ENCODE data around the gene NT5C1A.
A peak's percentile ranks its signal among the peaks of the same experiment; 100 is the strongest.

NT5C1A gene

GRCh38 chr1:39640861-39641260, 31.0 kb downstream of the NT5C1A start:
- H3K9ac ChIP-seq (ENCODE audit: low read length) = no peak overlapping the region
- H3K27ac ChIP-seq (ENCODE audit: low read depth, low read length) = no peak overlapping the region

DNA sequence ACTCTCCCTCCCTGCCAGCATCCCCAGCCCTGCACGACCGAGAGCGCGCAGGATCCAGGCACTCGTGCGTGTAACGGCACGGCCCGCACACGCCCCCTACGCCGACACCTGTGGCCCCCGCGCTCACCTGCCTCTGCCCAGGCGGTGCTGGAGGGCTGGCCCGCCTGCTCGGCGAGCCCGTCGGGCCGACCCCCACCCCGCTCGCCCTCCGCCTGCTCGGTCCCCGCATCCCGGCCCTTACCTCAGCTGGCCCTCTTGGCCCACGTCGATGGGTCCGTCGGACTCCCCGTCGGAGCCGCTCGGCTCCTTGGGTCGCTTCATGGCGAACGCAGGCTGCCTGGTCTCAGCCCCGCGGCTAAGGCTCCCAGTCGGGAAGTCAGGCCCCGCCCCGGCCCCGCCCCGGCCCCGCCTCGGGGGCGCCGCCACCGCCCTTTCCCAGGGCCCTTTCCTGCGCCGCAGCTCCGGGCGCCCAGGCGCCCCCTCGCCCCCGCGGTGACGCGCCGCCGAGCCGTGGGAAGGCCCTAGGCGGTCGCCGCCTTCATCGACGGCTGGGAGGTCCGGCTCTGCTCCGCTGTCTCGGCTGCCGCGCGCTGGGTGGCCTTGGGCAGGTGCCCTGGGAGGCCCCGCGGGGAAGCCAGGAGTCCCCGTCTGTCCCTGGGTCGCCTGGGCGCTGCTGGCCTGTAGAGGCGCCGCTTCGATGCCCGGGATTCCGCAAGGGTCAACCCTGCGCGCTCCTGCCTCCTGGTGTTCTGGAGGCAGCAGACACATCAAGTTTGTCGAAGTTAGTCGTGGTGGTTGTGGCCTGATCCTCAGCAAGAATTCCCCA, 32.4 kb downstream of the NT5C1A start, which contains the start of gene HEYL:
HEYL (minus strand) TSS at position 339 of the 826 bp plus-strand sequence; CDS start at position 321, 18 bp downstream.
- Histone ChIP-seq H3K4me3 (ENCODE audit: low read length) (peak within 1 kb of the TSS; percentile 69), H3K27me3 (ENCODE audit: control insufficient read depth, insufficient read depth, low read length) (peaks cover 11% of the 10 kb centered on the region), H3K27ac (ENCODE audit: low read depth, low read length) (peak within 1 kb of the TSS; percentile 43), H3K9ac (ENCODE audit: low read length) (no peak within 1 kb of the TSS), H3K36me3 (ENCODE audit: control insufficient read depth, insufficient read depth, low read length) (no peaks in the 10 kb centered on the region), H3K4me1 (ENCODE audit: control insufficient read depth, insufficient read depth, low read length) (no peaks in the 10 kb centered on the region)

More at GRCh38 chr1:39640861-39641260, 31.0 kb downstream of the NT5C1A start:
- Histone ChIP-seq H3K4me1 (ENCODE audit: control insufficient read depth, insufficient read depth, low read length) (no peaks in the 10 kb centered on the region), H3K4me3 (ENCODE audit: low read length) (no peak overlapping the region), H3K27me3 (ENCODE audit: control insufficient read depth, insufficient read depth, low read length) (peaks cover 11% of the 10 kb centered on the region), H3K36me3 (ENCODE audit: control insufficient read depth, insufficient read depth, low read length) (no peaks in the 10 kb centered on the region)

- no peaks in the 10 kb centered on the region for H3K36me3 ChIP-seq (ENCODE audit: control insufficient read depth, insufficient read depth, low read length)
- H3K27ac ChIP-seq (ENCODE audit: low read depth, low read length) = peak overlapping the region; percentile 43
- no peaks in the 10 kb centered on the region for H3K4me1 ChIP-seq (ENCODE audit: control insufficient read depth, insufficient read depth, low read length)
- H3K9ac ChIP-seq (ENCODE audit: low read length) = no peak overlapping the region
- H3K4me3 ChIP-seq (ENCODE audit: low read length) = peak overlapping the region; percentile 69
- H3K27me3 ChIP-seq (ENCODE audit: control insufficient read depth, insufficient read depth, low read length) = peaks cover 11% of the 10 kb centered on the region
Measured at GRCh38 chr1:39638965-39639304, 33.0 kb downstream of the NT5C1A start.

DNA sequence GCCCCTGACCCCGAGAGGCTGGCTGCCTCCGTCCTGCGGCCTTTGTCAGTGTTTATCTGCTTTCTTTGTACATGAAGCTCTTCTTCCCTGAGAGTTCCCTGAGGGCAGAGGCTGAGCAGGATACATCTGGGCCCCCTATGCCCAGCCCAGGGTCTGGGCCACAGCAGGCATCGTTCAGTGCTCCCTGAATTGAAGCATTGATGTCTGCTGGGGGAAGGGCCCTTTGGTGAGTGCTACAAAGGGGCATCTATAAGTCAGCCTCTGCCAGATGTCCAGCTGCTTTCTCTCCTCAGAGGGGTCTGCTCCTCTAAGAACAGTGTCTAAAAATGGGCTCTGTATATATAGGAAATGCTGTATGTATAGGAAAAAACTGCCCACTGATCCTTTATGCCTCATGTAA, 34.5 kb downstream of the NT5C1A start:
- no peak overlapping the region for H3K27ac ChIP-seq (ENCODE audit: low read depth, low read length)
- H3K27me3 ChIP-seq (ENCODE audit: control insufficient read depth, insufficient read depth, low read length) = peaks cover 13% of the 10 kb centered on the region
- no peaks in the 10 kb centered on the region for H3K4me1 ChIP-seq (ENCODE audit: control insufficient read depth, insufficient read depth, low read length)
- H3K36me3 ChIP-seq (ENCODE audit: control insufficient read depth, insufficient read depth, low read length) = no peaks in the 10 kb centered on the region
- no peak overlapping the region for H3K9ac ChIP-seq (ENCODE audit: low read length)
- H3K4me3 ChIP-seq (ENCODE audit: low read length) = no peak overlapping the region

GRCh38 chr1:39635871-39636210, 36.1 kb downstream of the NT5C1A start:
- Histone ChIP-seq H3K9ac (ENCODE audit: low read length) (no peak overlapping the region), H3K36me3 (ENCODE audit: control insufficient read depth, insufficient read depth, low read length) (no peaks in the 10 kb centered on the region), H3K27ac (ENCODE audit: low read depth, low read length) (no peak overlapping the region), H3K27me3 (ENCODE audit: control insufficient read depth, insufficient read depth, low read length) (peaks cover 13% of the 10 kb centered on the region), H3K4me3 (ENCODE audit: low read length) (no peak overlapping the region), H3K4me1 (ENCODE audit: control insufficient read depth, insufficient read depth, low read length) (no peaks in the 10 kb centered on the region)

DNA sequence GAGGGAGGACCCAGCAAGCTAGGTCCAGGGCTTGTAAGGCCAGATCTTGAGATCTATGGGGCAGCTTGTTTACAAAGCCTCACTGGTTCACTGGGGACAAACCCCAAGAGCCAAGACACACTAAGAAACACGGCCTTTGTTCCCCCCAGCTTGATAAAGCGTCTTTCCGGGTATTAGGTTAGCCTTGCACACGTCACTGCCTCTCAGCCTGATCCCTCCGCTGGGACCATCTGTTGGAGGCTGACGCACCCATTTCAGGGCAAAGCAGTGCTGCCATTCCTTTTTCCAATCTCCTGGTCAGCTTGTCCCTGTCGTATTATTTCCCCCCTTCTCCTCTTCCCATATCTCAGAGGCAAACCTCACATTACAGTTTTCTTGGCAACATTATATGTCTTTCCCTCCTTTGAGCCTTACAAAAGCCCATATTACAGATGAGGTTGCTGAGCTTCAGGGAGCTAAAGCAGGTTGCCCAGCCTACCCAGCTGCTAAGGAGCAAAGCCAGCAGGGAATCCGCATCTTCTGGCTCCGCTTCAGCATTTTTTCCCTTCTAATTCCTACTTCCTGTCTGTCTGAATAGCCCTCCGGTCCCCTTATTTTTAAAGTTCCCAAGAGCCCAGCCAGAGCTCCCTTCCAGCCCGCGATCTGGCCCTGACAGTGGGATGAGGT, 36.6 kb downstream of the NT5C1A start:
- no peak overlapping the region for H3K9ac ChIP-seq (ENCODE audit: low read length)
- no peaks in the 10 kb centered on the region for H3K36me3 ChIP-seq (ENCODE audit: control insufficient read depth, insufficient read depth, low read length)
- no peaks in the 10 kb centered on the region for H3K4me1 ChIP-seq (ENCODE audit: control insufficient read depth, insufficient read depth, low read length)
- no peak overlapping the region for H3K27ac ChIP-seq (ENCODE audit: low read depth, low read length)
- peaks cover 13% of the 10 kb centered on the region for H3K27me3 ChIP-seq (ENCODE audit: control insufficient read depth, insufficient read depth, low read length)
- no peak overlapping the region for H3K4me3 ChIP-seq (ENCODE audit: low read length)

GRCh38 chr1:39633422-39633821, 38.5 kb downstream of the NT5C1A start:
- no peak overlapping the region for H3K27ac ChIP-seq (ENCODE audit: low read depth, low read length)
- H3K36me3 ChIP-seq (ENCODE audit: control insufficient read depth, insufficient read depth, low read length) = no peaks in the 10 kb centered on the region
- H3K4me3 ChIP-seq (ENCODE audit: low read length) = peak overlapping the region; percentile 30
- peaks cover 6% of the 10 kb centered on the region for H3K27me3 ChIP-seq (ENCODE audit: control insufficient read depth, insufficient read depth, low read length)
- H3K4me1 ChIP-seq (ENCODE audit: control insufficient read depth, insufficient read depth, low read length) = no peaks in the 10 kb centered on the region
- H3K9ac ChIP-seq (ENCODE audit: low read length) = no peak overlapping the region

DNA sequence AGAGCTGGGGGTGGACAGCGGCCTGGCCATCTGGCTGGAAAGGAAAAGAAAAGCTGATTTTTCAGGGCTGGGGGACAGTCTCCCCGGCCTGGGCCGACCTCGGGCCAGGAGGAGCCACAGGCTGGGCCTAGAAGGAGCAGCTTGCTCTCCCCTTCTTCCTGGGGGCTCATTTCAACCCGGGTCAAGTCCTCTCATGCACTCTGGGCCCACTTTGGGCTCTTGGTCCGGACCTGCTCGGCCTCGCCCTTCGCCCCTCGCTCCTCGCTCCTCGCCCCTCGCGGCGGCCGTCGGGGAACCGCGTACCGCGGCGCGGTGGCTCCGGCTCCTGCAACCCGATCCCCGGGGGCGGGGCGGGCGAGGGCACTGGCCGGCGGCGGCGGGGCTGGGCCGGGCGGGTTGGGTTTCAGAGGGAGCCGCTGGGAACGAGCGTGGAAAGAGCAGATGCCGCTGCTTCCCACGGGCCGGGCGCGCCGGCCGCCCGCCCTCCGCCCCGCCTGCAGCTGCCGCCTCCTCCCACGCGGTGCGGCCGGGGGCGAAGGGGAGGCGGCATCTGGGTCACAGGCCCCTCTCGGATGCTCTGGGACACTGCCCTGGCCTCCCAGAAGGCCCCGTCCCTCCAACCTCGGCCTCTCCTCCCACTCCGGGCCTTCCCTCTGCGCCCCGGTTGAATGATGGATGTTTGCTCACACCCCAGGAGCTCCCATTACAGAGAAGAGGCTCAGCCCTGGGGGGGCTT, 39.1 kb downstream of the NT5C1A start:
- Histone ChIP-seq H3K27me3 (ENCODE audit: control insufficient read depth, insufficient read depth, low read length) (peaks cover 6% of the 10 kb centered on the region), H3K9ac (ENCODE audit: low read length) (no peak overlapping the region), H3K4me3 (ENCODE audit: low read length) (no peak overlapping the region), H3K36me3 (ENCODE audit: control insufficient read depth, insufficient read depth, low read length) (no peaks in the 10 kb centered on the region), H3K4me1 (ENCODE audit: control insufficient read depth, insufficient read depth, low read length) (no peaks in the 10 kb centered on the region), H3K27ac (ENCODE audit: low read depth, low read length) (no peak overlapping the region)

DNA sequence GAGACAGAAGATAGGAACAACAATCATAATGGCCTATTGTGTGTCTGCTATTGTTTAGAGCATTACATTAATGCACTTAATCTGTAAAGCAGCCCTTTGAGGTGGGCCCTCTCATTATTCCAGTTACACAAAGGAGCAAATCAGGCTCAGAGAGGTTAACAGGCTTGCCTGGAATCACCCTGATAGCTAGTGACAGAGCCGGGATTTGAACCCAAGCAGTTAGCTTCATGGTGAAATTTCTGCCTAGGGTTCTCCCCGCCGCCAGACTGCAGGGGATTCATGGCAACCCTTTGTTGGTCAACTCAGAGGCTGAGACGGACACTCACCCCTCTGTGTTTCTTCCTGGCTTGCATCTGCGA, 39.6 kb downstream of the NT5C1A start:
- Histone ChIP-seq H3K4me1 (ENCODE audit: control insufficient read depth, insufficient read depth, low read length) (no peaks in the 10 kb centered on the region), H3K4me3 (ENCODE audit: low read length) (no peak overlapping the region), H3K27me3 (ENCODE audit: control insufficient read depth, insufficient read depth, low read length) (peaks cover 3% of the 10 kb centered on the region), H3K36me3 (ENCODE audit: control insufficient read depth, insufficient read depth, low read length) (no peaks in the 10 kb centered on the region), H3K9ac (ENCODE audit: low read length) (no peak overlapping the region), H3K27ac (ENCODE audit: low read depth, low read length) (no peak overlapping the region)

GRCh38 chr1:39631361-39632322, 40.3 kb downstream of the NT5C1A start:
- Histone ChIP-seq H3K4me3 (ENCODE audit: low read length) (no peak overlapping the region), H3K4me1 (ENCODE audit: control insufficient read depth, insufficient read depth, low read length) (no peaks in the 10 kb centered on the region), H3K9ac (ENCODE audit: low read length) (no peak overlapping the region)

GRCh38 chr1:39628807-39629350, 43.0 kb downstream of the NT5C1A start:
- no peaks in the 10 kb centered on the region for H3K36me3 ChIP-seq (ENCODE audit: control insufficient read depth, insufficient read depth, low read length)
- H3K27ac ChIP-seq (ENCODE audit: low read depth, low read length) = no peak overlapping the region

More at GRCh38 chr1:39631361-39632322, 40.3 kb downstream of the NT5C1A start:
- Histone ChIP-seq H3K36me3 (ENCODE audit: control insufficient read depth, insufficient read depth, low read length) (no peaks in the 10 kb centered on the region), H3K27ac (ENCODE audit: low read depth, low read length) (no peak overlapping the region), H3K27me3 (ENCODE audit: control insufficient read depth, insufficient read depth, low read length) (peaks cover 3% of the 10 kb centered on the region)

More at GRCh38 chr1:39628807-39629350, 43.0 kb downstream of the NT5C1A start:
- Histone ChIP-seq H3K27me3 (ENCODE audit: control insufficient read depth, insufficient read depth, low read length) (peaks cover 3% of the 10 kb centered on the region), H3K4me3 (ENCODE audit: low read length) (no peak overlapping the region), H3K4me1 (ENCODE audit: control insufficient read depth, insufficient read depth, low read length) (no peaks in the 10 kb centered on the region), H3K9ac (ENCODE audit: low read length) (no peak overlapping the region)

All from rectal smooth muscle tissue (tissue), 1 donor.